GM12875 (cell line): ENCODE measurements around the gene PPP1CC.

ENCODE experiments used
- H3K4me3 ChIP-seq: one replicate; pipeline ENCODE4 v1.5.1; 2011; ENCODE audit warnings: low read depth, low read length, control low read depth
- CTCF ChIP-seq: IDR thresholded peaks from 2 replicates; pipeline ENCODE4 v1.5.1; 2011; ENCODE audit warnings: low read depth, mild to moderate bottlenecking, control low read depth, inconsistent platforms, low read length, moderate library complexity, borderline replicate concordance; ENCODE audit not compliant: insufficient read depth

The PPP1CC gene

GRCh38 chr12:110733900-110734299 lies 8.8 kb downstream of the PPP1CC start:
- no peak overlapping the region for H3K4me3 ChIP-seq
- no peak for TF ChIP-seq CTCF

- no peak for TF ChIP-seq CTCF
- no peak overlapping the region for H3K4me3 ChIP-seq
Observed at GRCh38 chr12:110733089-110733715, 9.5 kb downstream of the PPP1CC start.

GRCh38 chr12:110732572-110732971 lies 10.1 kb downstream of the PPP1CC start:
- H3K4me3 ChIP-seq, result no peak overlapping the region
- TF ChIP-seq CTCF, result no peak

GRCh38 chr12:110731479-110731878 lies 11.2 kb downstream of the PPP1CC start:
- no peak overlapping the region for H3K4me3 ChIP-seq
- no peak for TF ChIP-seq CTCF

- H3K4me3 ChIP-seq, result no peak overlapping the region
- TF ChIP-seq CTCF, result no peak
Observed at GRCh38 chr12:110728628-110729027, 14.1 kb downstream of the PPP1CC start.

- TF ChIP-seq CTCF, result no peak
- H3K4me3 ChIP-seq, result no peak overlapping the region
Observed at GRCh38 chr12:110726708-110727369, 15.9 kb downstream of the PPP1CC start.

GRCh38 chr12:110726028-110726427 lies 16.7 kb downstream of the PPP1CC start:
- H3K4me3 ChIP-seq, result no peak overlapping the region
- TF ChIP-seq CTCF, result no peak
